A549 treated with AZD2906 at 1 μM for 4 hours (cell line): ENCODE data around the gene ACKR2. TPM values are rescaled to one million over a fixed set of nuclear protein-coding genes. Genes with fewer than 3 reads are reported as not detected.

Source experiments
- total RNA-seq: library from RNA; stranded (reverse); fragments of 200-300 nt; extraction: Qiagen RNA extraction; gene quantifications from 5 replicates; pipeline ENCODE4 v1.2.3, GENCODE V29; 2022

ACKR2 gene
- 0.09 to 0.13 TPM (median 0.10 TPM) in 3 of 5 replicates, not detected in the others for total RNA-seq

DNA sequence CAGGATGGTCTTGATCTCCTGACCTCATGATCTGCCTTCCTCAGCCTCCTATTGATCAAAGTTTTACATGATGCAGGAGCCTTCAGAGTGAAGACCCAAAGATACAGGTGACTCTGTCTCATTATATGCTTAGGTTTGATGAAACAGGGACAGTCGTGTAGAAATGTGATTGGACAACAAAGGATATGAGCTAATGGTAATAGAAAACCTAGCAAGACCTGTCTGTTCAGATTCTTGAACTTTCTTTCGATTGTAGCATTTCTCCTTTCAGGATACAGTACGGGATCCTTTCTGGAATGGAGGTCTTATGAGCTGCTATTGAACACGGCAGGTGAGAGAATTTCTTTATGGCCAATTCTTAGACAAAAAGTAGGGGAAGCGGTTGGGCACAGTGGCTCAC lies at the start of gene ACKR2:
TSS of gene ACKR2 (plus strand) at position 244 of the 400 bp plus-strand sequence. CDS start 55,058 bp downstream, outside the sequence.

GRCh38 chr3:42772670-42773408 lies 36.4 kb upstream of the ACKR2 start, which contains the start of gene CCDC13:
TSS of gene CCDC13 (minus strand) at chr3:42773253. CDS start at chr3:42758345, 14,908 bp downstream.

GRCh38 chr3:42804106-42804830 lies 5.0 kb upstream of the ACKR2 start, which contains the start of gene HIGD1A:
TSS of gene HIGD1A (minus strand) at chr3:42804490. CDS start at chr3:42794253, 10,237 bp downstream.

GRCh38 chr3:42875325-42876151 lies 66.3 kb downstream of the ACKR2 start, which contains the start of gene CYP8B1:
TSS of gene CYP8B1 (minus strand) at chr3:42875879. CDS start at chr3:42875816, 63 bp downstream.

DNA sequence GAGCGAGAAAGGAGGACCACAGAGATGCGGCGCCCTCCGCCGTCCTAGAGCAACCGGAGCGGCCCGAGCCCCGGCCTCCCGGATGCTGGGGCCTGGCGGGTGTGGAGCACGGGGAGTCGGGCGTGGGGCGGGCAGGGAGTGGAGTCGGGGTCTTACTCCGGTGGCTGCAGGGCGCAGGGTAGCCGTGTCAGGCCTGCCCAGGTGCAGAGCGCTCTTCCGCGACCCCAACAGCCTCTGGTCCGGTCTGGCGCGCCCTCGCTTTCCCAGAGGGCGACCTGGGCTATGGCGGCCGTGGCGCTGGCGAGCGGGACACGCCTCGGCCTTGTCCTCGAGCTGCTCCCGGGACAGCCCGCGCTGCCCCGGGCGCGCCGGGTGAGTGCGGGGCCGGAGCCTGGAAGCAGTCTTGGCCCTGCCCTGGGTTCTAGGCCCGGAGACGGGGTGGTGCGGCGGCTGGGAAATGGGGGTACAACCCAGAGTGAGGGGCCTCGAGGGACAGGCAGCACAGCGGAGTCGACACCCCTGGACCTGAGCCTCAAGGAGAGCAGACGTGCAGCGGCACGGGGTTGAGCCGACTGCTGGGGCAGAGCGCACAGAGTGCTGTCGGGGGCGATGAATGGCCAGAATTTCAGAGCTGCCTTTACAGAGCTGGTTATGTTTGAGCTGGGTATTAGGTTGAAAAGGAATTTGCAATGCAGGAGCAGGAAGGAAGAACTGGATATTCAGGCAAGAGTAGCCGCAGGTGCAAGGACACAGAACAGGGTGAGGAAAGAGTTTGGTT lies 97.0 kb downstream of the ACKR2 start, which contains the start of gene ZNF662:
TSS of gene ZNF662 (plus strand) at position 73 of the 778 bp plus-strand sequence. CDS start 1,973 bp downstream, outside the sequence.

Other genes with a start within 250 kb of the ACKR2 start
- 30.9 to 35.6 TPM (median 34.8 TPM) in 5 replicates for gene SEC22C, start 227.5 kb upstream of the ACKR2 start, total RNA-seq
- gene SS18L2, start 218.6 kb upstream of the ACKR2 start, total RNA-seq, result 17.6 to 18.8 TPM (median 17.8 TPM) in 5 replicates
- gene NKTR, start 208.8 kb upstream of the ACKR2 start, total RNA-seq, result 8.8 to 12.7 TPM (median 9.7 TPM) in 5 replicates
- 5.3 to 6.5 TPM (median 5.8 TPM) in 5 replicates for gene ZBTB47, start 155.7 kb upstream of the ACKR2 start, total RNA-seq
- not detected in 5 replicates for gene KLHL40, start 123.9 kb upstream of the ACKR2 start, total RNA-seq
- not detected in 5 replicates for gene HHATL, start 106.6 kb upstream of the ACKR2 start, total RNA-seq
- gene CCDC13, start 36.2 kb upstream of the ACKR2 start, total RNA-seq, result 0.26 to 0.50 TPM (median 0.45 TPM) in 5 replicates
- gene HIGD1A, start 5.0 kb upstream of the ACKR2 start, total RNA-seq, result 70.8 to 94.1 TPM (median 72.1 TPM) in 5 replicates
- 0.02 TPM in 1 of 5 replicates, not detected in the others for gene CYP8B1, start 66.4 kb downstream of the ACKR2 start, total RNA-seq
- gene ZNF662, start 96.7 kb downstream of the ACKR2 start, total RNA-seq, result not detected in 5 replicates
- gene GASK1A, start 169.9 kb downstream of the ACKR2 start, total RNA-seq, result not detected in 5 replicates